A549 (cell line): ENCODE measurements around the gene MALRD1.

Source experiments
- CHD2 ChIP-seq: fragments of 150-350 bp; IDR thresholded peaks from 2 replicates; pipeline ENCODE4 v1.6.1; 2014; ENCODE audit warnings: low read length; ENCODE audit not compliant: partially characterized antibody
- CTCF ChIP-seq: fragments of >200 bp; sonication (Bioruptor Twin); formaldehyde crosslinking; IDR thresholded peaks from 3 replicates; pipeline ENCODE4 v1.5.1; 2016
- EHMT2 ChIP-seq: fragments of 200-600 bp; sonication (generic); IDR thresholded peaks from 2 replicates; pipeline ENCODE4 v1.6.1; 2016; ENCODE audit warnings: antibody characterized with exemption, low read depth, mild to moderate bottlenecking, moderate library complexity
- FOXS1 ChIP-seq: fragments of 250-450 bp; sonication (Bioruptor Pico); IDR thresholded peaks from 2 replicates; pipeline ENCODE4 v1.5.0; 2020; ENCODE audit warnings: mild to moderate bottlenecking, moderate library complexity
- HEYL ChIP-seq: fragments of 250-450 bp; sonication (Bioruptor Pico); IDR thresholded peaks from 2 replicates; pipeline ENCODE4 v1.8.0; 2021; ENCODE audit warnings: mild to moderate bottlenecking, moderate library complexity
- KDM1A ChIP-seq: fragments of 200-600 bp; sonication (generic); IDR thresholded peaks from 2 replicates; pipeline ENCODE4 v1.6.1; 2016; ENCODE audit warnings: low read depth, mild to moderate bottlenecking
- MAZ ChIP-seq: fragments of 150-350 bp; IDR thresholded peaks from 2 replicates; pipeline ENCODE4 v1.6.1; 2014; ENCODE audit warnings: antibody characterized with exemption, low read depth, low read length, borderline replicate concordance
- POLR2A ChIP-seq: IDR thresholded peaks from 2 replicates; pipeline ENCODE4 v1.6.1; 2012; ENCODE audit warnings: mild to moderate bottlenecking, low read length
- RAD21 ChIP-seq, 2 experiments: fragments of >200 bp in 1 of 2; sonication (Bioruptor Twin) in 1 of 2; formaldehyde crosslinking in 1 of 2; IDR thresholded peaks in 1 of 2; conservative IDR thresholded peaks in 1 of 2; 2 replicates in 1 of 2; 3 replicates in 1 of 2; pipeline ENCODE4 v1.6.1; 2012 to 2018; ENCODE audit warnings: inconsistent platforms in 1 of 2
- RFX5 ChIP-seq: fragments of 450-650 bp; IDR thresholded peaks from 2 replicates; pipeline ENCODE4 v1.7.1; 2014; ENCODE audit warnings: antibody characterized with exemption, mild to moderate bottlenecking, moderate library complexity
- SREBF2 ChIP-seq: fragments of 450-650 bp; IDR thresholded peaks from 2 replicates; pipeline ENCODE4 v1.6.1; 2014; ENCODE audit warnings: mild to moderate bottlenecking, moderate library complexity
- TF ChIP-seq, protein P1 (sequence below): fragments of 200-600 bp; sonication (generic); IDR thresholded peaks from 2 replicates; pipeline ENCODE4 v1.6.1; 2016; ENCODE audit warnings: antibody characterized with exemption, mild to moderate bottlenecking, moderate library complexity
- TF ChIP-seq, protein P2 (sequence below): fragments of 450-650 bp; IDR thresholded peaks from 2 replicates; pipeline ENCODE4 v1.6.1; 2014; ENCODE audit warnings: antibody characterized with exemption

GRCh38 chr10:19017116-19017890 is 31.3 kb upstream of the MALRD1 start:
- TF ChIP-seq, protein P1, sequence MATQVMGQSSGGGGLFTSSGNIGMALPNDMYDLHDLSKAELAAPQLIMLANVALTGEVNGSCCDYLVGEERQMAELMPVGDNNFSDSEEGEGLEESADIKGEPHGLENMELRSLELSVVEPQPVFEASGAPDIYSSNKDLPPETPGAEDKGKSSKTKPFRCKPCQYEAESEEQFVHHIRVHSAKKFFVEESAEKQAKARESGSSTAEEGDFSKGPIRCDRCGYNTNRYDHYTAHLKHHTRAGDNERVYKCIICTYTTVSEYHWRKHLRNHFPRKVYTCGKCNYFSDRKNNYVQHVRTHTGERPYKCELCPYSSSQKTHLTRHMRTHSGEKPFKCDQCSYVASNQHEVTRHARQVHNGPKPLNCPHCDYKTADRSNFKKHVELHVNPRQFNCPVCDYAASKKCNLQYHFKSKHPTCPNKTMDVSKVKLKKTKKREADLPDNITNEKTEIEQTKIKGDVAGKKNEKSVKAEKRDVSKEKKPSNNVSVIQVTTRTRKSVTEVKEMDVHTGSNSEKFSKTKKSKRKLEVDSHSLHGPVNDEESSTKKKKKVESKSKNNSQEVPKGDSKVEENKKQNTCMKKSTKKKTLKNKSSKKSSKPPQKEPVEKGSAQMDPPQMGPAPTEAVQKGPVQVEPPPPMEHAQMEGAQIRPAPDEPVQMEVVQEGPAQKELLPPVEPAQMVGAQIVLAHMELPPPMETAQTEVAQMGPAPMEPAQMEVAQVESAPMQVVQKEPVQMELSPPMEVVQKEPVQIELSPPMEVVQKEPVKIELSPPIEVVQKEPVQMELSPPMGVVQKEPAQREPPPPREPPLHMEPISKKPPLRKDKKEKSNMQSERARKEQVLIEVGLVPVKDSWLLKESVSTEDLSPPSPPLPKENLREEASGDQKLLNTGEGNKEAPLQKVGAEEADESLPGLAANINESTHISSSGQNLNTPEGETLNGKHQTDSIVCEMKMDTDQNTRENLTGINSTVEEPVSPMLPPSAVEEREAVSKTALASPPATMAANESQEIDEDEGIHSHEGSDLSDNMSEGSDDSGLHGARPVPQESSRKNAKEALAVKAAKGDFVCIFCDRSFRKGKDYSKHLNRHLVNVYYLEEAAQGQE = no peak
- TF ChIP-seq CTCF (no peak), RAD21 (conservative IDR thresholded peaks at IDR 0.05 in 1 of 2, IDR thresholded peaks at IDR 0.05 in 1 of 2) (no peak), MAZ (no peak), EHMT2 (no peak), POLR2A (no peak), KDM1A (no peak), HEYL (CRISPR knock-in tag) (no peak), SREBF2 (no peak), RFX5 (no peak), CHD2 (no peak), FOXS1 (CRISPR knock-in tag) (no peak)
- TF ChIP-seq, protein P2, sequence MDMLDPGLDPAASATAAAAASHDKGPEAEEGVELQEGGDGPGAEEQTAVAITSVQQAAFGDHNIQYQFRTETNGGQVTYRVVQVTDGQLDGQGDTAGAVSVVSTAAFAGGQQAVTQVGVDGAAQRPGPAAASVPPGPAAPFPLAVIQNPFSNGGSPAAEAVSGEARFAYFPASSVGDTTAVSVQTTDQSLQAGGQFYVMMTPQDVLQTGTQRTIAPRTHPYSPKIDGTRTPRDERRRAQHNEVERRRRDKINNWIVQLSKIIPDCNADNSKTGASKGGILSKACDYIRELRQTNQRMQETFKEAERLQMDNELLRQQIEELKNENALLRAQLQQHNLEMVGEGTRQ = no peak
